HTERT RPE-1 (cell line): ENCODE data around the gene AKAP6.

ENCODE experiments used
- in situ Hi-C: fragments of 300-500 bp; cut with MboI; formaldehyde crosslinking; loops from 4 replicates; pipeline ENCODE4 v1.14.3; 2020; ENCODE audit warnings: low sequenced_read_pairs

The AKAP6 gene

GRCh38 chr14:32514236-32514635 is 185.1 kb downstream of the AKAP6 start:
- in situ Hi-C loops = no loop called here

- in situ Hi-C loops = no loop called here
These were observed 185.6 kb downstream of the AKAP6 start for GRCh38 chr14:32514681-32515080.

GRCh38 chr14:32524609-32525375 is 195.7 kb downstream of the AKAP6 start:
- in situ Hi-C loops = no loop called here

DNA sequence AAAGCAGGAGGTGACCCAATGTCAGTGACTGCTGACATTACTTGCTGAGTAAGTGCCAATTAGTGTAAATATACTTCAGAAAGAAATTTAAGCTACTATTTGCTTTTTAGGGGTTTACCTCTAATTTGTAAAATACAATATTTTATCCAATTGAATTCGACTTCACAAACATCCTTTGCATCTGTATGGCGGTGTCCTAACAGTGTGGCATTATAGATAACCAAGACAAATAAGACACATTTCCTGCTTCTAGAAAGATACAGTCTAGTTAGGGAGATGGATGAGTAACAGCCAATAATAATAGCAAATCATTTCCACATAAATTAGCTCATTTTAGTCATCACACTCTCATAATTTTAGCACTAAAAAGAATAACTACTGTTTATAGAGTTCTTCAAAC is 196.5 kb downstream of the AKAP6 start:
- in situ Hi-C loops = no loop called here

DNA sequence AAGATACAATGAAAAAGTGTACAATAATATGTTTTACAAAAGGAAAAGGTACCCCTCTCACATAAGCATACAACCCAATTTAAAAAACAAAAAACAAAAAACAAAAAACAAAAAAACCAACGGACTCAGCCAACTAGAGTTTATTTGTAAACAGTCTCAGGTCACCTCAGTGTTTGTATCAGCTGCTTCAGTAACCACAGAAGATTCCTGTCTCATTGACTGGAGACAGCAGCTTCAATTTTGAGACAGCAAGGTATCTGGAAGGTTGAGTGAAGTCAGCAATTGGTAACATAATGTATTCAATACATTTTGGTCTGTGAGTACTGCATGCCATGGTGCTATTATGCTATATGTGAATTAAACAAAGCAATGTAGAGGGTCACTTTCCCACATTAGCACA is 201.7 kb downstream of the AKAP6 start:
- in situ Hi-C loops = no loop called here

GRCh38 chr14:32531942-32532515 is 202.9 kb downstream of the AKAP6 start:
- in situ Hi-C loops = no loop called here

DNA sequence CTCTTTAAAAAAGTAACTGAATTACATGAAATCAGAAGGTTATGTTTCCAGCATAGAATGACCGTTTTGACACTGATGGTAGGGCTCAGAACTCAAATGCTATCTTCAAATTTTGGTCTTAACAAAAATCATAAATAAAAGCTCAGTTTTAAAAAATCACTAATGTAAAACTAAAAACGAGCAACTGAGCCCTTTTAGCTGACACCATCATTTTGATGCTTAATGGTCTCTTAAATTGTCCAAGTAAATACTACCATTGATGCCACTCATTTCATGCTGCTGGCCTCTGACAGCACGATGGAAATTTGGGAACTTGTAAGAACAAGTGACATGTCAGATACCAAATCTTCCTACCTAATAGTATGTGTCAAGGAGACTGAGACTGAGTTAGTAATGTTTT is 205.0 kb downstream of the AKAP6 start:
- in situ Hi-C loops = no loop called here

GRCh38 chr14:32536175-32536574 is 207.1 kb downstream of the AKAP6 start:
- in situ Hi-C loops = no loop called here

DNA sequence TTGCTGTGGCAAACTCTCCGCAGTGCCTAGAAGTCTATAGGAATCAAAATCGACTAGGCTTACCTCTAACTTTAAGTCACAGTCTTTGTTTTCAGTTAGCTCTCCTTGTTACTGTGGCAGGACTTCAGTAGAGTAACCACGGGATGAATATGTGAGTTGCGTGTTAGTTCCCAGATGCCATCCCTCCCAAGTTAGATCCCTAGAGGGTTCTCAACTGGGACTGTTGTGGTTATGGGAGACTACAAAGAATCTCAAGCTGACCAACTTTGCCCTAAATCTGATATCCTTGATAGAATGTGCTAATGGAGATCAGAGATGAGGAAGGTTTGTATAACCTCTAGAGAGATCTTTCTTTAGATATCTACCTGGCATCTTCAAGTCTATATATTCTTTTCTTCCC is 208.1 kb downstream of the AKAP6 start:
- in situ Hi-C loops = no loop called here

DNA sequence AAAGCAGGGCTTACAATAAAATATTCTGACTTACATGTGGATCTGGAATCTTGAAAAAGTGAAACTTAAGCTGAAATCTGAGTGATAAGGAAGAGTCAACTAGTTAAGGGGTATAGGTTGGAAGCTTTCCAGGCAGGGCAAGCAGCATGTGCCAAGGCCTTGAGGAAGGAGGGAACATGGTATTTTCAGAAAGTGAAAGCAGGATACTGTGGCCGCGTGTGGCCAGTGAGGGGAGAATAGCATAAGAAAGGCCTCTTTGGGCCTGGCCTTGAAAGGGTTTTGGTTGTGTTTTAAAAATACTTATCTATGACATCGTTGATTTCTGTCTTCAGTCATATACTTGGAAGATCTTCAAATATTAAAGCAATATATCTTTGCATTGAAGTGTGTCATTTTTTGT is 213.4 kb downstream of the AKAP6 start:
- in situ Hi-C loops = no loop called here

DNA sequence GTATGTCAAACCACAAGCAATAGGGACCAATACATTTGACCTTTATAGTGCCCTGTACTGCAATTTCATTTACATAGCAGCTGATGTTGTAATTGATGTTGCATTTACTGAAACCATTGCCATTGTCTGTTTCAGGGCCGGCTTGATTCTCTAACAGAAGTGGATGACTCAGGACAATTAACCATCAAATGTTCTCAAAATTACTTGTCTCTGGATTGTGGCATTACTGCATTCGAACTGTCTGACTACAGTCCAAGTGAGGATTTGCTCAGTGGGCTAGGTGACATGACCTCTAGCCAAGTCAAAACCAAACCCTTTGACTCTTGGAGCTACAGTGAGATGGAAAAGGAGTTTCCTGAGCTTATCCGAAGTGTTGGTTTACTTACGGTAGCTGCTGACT is 216.0 kb downstream of the AKAP6 start:
- in situ Hi-C loops = no loop called here

- in situ Hi-C loops = no loop called here
These were observed 216.6 kb downstream of the AKAP6 start for GRCh38 chr14:32545506-32546210.

- in situ Hi-C loops = no loop called here
These were observed 217.1 kb downstream of the AKAP6 start for GRCh38 chr14:32546246-32546645.

DNA sequence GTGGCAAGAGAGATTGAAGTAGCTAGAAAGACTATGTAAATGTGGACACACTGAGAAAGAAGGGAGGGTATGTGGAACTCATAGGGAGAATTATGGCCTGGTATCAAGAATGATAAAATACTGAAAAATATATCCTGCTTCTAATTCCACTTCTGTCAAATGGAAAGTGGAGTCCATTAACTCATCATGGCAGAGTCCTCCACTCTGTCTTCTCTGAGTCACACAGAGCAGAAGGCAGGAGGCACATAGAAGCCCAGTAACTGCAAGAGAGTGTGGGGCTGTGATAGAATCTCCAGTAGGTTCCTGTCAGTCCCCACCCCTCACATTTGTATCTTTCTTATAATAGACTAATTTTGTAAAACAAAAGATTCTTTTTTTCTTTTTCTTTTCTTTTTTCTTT is 223.7 kb downstream of the AKAP6 start:
- in situ Hi-C loops = no loop called here

DNA sequence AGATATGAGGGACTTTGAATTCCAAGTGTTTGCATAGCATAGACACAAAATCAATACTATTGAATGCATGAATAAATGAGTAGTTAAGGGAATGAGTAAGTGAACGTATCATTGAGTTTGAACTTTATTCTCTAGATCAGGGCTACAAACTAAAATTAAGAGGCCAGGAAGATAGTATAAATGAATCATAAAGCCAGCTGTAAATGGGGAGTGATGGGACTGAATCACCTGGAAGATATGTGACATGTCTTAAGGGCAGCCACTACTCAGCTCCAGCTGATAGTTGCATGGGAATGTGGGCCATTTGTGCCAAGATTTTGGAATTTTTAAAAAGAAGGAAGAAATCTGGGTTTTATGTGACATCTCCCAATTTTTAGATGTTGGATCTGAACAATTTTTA is 229.9 kb downstream of the AKAP6 start:
- in situ Hi-C loops = no loop called here

GRCh38 chr14:32559590-32559989 is 230.5 kb downstream of the AKAP6 start:
- in situ Hi-C loops = no loop called here

GRCh38 chr14:32560209-32560857 is 231.2 kb downstream of the AKAP6 start:
- in situ Hi-C loops = no loop called here

GRCh38 chr14:32561520-32561919 is 232.4 kb downstream of the AKAP6 start:
- in situ Hi-C loops = no loop called here

GRCh38 chr14:32564596-32564995 is 235.5 kb downstream of the AKAP6 start:
- in situ Hi-C loops = no loop called here

GRCh38 chr14:32565256-32565655 is 236.2 kb downstream of the AKAP6 start:
- in situ Hi-C loops = no loop called here

DNA sequence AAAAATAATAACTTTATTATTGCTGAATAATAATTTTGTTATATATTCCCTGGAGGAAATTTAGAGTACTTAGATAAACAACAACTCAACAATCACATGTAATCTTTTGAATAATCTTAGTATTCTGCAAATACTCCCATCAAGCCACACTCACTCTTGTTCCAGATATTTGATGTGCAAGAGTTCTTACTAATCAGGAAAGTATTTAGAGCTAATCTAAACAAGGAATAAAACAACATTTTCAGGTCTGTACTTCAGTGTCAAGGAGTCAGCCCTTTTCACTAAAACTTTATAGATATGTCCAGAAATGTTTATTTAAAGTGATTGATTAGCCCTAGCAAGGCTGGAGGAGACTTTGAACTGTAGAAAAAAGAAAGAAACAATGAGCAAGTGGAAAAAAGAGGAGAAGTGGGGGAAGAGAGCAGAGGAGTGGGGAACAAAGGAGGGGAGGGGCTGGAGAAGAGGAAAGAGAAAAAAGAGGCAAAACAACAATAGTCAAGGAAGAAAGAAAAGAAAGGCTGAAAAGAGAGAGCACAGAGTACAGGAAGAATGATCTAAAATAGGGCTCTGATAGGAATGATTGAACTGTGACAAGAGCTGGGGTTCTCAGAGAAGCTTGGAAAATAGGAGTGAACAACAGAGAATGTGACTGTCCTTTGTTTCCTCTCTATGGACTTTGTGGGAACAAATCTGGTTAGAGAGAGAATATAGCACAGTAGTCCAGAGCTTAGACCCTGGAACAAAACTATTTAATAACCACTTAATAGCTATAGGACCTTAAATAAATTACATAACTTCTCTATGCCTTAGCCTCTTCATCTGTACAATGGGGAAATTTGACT is 238.7 kb downstream of the AKAP6 start:
- in situ Hi-C loops = no loop called here
